ENCODE measurements around the gene SLCO3A1.
A peak's percentile ranks its signal among the peaks of the same experiment; 100 is the strongest.
"Not testable (repeated sequence)": the region's sequence is repeated elsewhere in the genome, so short reads cannot be mapped to it uniquely, and the experiment has no call there.

The SLCO3A1 gene

DNA sequence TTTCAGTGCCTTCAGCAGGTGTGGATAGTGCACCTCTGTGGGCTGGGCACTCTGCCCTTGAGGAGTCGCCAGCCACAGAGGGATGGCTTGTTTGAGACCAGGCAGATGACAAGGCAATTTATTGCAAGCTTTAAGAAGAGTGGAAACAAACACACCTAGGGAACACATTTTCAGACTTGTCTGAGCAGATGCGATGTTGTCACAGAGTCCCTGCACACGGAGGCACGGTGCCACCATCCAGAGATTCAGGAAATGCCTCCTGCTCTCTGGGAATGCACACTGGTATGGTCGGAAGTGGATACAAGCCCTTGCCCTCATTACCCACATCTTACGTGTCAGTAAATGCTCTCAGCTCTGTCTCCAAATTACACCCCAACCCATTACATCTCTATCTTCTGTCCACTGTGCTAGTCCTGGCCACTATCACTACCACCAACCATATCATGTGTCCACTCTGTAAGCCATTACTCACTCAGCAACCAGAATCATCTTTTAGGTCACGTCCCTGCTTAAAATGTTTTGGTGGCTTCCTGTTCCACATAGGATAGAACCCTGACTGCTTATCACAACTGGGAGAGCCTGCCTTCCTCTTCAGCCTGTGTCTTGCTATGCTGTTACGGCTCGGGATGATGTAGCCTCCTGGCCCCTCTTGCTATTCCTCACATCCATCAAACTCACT, 196.9 kb downstream of the SLCO3A1 start:
- no peak overlapping the region for H3K4me3 ChIP-seq (ENCODE audit: low read length)
- TF ChIP-seq, protein P1, sequence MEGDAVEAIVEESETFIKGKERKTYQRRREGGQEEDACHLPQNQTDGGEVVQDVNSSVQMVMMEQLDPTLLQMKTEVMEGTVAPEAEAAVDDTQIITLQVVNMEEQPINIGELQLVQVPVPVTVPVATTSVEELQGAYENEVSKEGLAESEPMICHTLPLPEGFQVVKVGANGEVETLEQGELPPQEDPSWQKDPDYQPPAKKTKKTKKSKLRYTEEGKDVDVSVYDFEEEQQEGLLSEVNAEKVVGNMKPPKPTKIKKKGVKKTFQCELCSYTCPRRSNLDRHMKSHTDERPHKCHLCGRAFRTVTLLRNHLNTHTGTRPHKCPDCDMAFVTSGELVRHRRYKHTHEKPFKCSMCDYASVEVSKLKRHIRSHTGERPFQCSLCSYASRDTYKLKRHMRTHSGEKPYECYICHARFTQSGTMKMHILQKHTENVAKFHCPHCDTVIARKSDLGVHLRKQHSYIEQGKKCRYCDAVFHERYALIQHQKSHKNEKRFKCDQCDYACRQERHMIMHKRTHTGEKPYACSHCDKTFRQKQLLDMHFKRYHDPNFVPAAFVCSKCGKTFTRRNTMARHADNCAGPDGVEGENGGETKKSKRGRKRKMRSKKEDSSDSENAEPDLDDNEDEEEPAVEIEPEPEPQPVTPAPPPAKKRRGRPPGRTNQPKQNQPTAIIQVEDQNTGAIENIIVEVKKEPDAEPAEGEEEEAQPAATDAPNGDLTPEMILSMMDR (conservative IDR thresholded peaks at IDR 0.05; ENCODE audit: low read depth, low read length) = no peak
- DNase-seq (ENCODE audit: low read depth) = no peak

DNA sequence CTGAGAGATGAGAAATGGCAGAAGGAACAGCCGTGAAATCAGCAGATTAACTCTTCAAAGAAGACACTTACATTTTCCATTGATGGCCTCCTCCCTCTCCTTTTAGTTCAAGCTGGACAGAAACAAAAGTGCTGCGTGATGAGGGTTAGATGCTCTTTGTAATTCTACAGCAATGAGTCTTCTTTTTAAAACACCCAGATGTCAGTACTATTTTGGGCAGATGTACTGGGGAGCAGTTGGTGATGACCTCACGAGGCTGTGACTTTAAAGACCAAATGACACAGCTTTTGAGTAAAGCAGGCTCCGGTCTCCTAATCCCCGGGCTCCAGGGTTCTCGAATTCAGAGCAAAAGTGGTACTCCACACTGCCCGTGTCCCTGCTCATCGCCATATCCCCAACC, 198.2 kb downstream of the SLCO3A1 start:
- no peak overlapping the region for H3K4me3 ChIP-seq (ENCODE audit: low read length)
- TF ChIP-seq, protein P1 (conservative IDR thresholded peaks at IDR 0.05; ENCODE audit: low read depth, low read length) = no peak
- no peak for DNase-seq (ENCODE audit: low read depth)

DNA sequence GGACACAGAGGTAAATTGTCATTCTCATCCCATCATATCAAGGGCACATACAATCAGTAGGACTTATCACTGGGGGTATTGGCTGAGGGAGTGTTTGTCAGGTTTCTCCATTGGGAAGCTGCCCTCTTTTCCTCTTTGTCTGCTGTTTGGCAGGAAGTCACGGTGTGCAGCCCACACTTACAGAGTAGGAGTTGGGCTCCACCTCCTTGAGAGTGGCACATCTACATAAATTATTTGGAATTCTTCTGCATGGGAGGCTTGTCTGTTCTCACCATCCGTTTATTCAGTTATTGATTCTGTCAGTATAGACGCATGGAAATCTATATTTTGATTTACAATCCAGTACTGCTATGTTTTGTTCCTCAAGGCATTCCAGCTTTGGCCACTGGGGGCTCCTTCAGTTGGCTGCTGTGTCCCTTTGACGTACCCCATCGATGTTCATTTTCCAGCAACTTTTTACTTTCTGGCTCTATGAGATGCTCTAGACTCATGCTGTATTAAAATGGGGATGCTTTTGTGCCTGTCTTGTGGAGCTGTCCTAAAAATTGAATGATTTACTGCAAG, 200.3 kb downstream of the SLCO3A1 start:
- no peak overlapping the region for H3K4me3 ChIP-seq (ENCODE audit: low read length)
- no peak for DNase-seq (ENCODE audit: low read depth)
- TF ChIP-seq, protein P1 (conservative IDR thresholded peaks at IDR 0.05; ENCODE audit: low read depth, low read length) = peak; percentile 53

DNA sequence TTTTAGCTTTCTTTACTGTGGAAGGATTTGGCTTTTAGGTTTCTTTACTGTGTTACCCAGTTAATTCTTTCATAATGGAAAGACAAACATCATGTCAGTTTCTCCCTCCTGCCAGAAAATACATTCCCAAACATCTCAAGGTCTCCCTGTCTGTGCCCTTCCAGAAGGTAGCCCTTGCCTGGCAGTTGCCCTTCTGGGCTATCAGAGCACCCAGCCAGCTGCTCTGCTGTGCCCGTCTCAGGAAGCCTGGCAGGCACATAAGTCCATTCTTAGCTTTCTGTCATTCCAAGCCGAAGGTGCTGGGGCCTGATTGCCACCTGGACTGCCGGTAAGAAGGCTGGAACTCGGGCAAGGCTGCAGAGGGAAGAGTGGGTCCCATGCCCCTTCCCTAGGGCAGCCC, 203.4 kb downstream of the SLCO3A1 start:
- H3K4me3 ChIP-seq (ENCODE audit: low read length) = no peak overlapping the region
- TF ChIP-seq, protein P1 (conservative IDR thresholded peaks at IDR 0.05; ENCODE audit: low read depth, low read length) = no peak
- DNase-seq (ENCODE audit: low read depth) = no peak

DNA sequence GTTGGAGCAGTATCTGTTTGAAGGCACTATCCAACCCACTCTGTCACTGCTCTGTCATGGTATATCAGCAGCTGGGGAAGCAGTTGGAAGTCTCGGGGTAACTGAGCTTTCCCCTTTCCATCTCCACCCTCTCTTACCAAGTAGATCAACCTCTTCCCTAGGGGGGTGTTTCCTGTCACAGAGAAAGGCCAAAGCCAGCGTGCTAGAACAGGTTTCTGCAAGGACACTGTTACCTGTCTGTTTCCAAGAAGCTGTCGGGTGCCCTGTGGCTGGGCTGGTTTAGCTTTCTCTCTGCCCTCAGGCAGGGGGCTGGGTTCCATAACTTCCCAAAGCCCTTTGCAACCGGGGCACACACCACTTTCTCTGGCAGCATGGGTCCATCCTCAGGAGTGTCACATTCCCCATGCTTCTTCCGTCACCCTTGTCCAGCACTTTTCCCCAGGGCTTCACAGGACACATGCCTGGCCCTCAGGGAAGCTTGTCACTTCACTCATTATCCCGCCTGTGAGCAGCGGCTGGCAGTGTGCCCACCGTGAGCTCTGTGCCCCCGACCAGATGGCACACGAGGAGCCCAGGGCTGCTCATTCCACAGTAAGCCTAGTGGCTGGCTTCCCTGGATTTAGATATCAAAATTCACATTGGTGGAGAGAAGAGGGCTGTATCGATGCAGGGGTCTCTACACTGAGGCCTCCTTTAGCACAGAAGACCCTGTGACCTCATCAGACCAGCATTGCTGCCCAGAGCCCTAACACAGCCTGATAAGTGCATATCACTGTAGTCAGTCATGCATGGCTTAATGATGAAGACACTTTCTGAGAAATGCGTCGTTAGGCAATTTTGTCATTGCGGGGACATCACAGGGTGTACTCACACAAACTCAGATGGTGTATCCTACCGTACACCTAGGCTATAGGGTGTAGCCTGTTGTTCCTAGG, 205.8 kb downstream of the SLCO3A1 start:
- TF ChIP-seq, protein P1 (conservative IDR thresholded peaks at IDR 0.05; ENCODE audit: low read depth, low read length) = no peak
- H3K4me3 ChIP-seq (ENCODE audit: low read length) = no peak overlapping the region
- no peak for DNase-seq (ENCODE audit: low read depth)

DNA sequence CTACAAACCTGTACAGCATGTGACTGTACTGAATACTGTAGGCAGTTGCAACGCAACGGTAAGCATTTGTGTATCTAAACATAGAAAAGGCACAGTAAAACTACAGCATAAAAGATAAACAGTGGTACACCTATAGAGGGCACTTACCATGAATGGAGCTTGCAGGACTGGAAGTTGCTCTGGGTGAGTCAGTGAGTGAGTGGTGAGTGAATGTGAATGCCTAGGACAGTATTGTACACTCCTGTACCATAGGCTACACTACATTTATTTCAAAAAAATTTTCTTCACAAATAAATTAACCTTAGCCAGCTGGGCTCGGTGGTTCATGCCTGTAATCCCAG, 206.4 kb downstream of the SLCO3A1 start:
- not testable (repeated sequence) for DNase-seq (ENCODE audit: low read depth); H3K4me3 ChIP-seq (ENCODE audit: low read length)

DNA sequence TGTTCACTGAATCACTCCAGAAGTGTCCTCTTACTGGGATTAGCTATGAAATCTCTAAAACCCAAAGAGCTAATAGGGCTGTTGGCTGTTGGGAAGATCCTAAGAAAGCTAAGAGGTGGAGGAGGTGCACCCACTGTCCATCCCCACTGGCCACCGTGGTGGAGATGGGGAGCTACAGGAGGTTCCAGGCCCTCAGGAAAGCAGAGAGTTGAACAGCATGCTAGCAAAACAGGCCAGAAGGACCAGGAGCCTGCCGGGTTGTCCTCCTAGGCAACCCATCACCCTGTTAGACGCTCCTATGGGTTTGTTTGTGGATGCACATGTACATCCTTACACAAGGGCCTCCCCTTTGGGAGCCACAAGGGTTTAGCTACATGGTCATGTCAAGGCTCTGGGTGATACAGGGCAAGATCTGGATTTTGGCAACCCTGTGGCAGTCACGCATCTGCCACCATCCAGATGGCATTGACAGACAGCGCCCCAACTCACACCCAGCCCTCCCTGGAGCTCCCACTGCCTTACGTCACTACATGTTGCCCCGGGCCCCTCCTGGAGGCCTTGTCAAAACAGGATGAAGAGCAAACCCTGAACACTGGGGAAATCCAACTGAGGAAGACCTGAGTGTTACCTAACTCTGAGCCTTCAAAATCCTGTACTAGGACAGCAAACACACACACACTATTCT, 208.1 kb downstream of the SLCO3A1 start:
- TF ChIP-seq, protein P1 (conservative IDR thresholded peaks at IDR 0.05; ENCODE audit: low read depth, low read length) = no peak
- DNase-seq (ENCODE audit: low read depth) = no peak

More for the DNA sequence above, 208.1 kb downstream of the SLCO3A1 start:
- H3K4me3 ChIP-seq (ENCODE audit: low read length) = no peak overlapping the region

All from retinal pigment epithelial cell (primary cell).